HEK293 (cell line): ENCODE measurements around the gene CDC37L1.

Source experiments
- FEZF1 ChIP-seq: fragments of 450-650 bp; formaldehyde crosslinking; IDR thresholded peaks from 2 replicates; pipeline ENCODE4 v1.5.1; 2016; ENCODE audit warnings: missing biosample characterization, missing genetic modification characterization
- GFI1B ChIP-seq: fragments of 450-650 bp; formaldehyde crosslinking; IDR thresholded peaks from 2 replicates; pipeline ENCODE4 v1.5.1; 2016; ENCODE audit warnings: missing biosample characterization, missing genetic modification characterization
- HOXC10 ChIP-seq: sonication (generic); formaldehyde crosslinking; IDR thresholded peaks from 2 replicates; pipeline ENCODE4 v1.8.1; 2023; ENCODE audit warnings: mild to moderate bottlenecking, missing genetic modification reagents
- HOXD13 ChIP-seq: sonication (generic); formaldehyde crosslinking; IDR thresholded peaks from 2 replicates; pipeline ENCODE4 v1.8.0; 2022; ENCODE audit warnings: missing genetic modification reagents, borderline replicate concordance
- RBAK ChIP-seq: fragments of 450-650 bp; formaldehyde crosslinking; IDR thresholded peaks from 2 replicates; pipeline ENCODE4 v1.5.1; 2016; ENCODE audit warnings: missing biosample characterization, missing genetic modification characterization
- TCF7L2 ChIP-seq: IDR thresholded peaks from 2 replicates; pipeline ENCODE4 v1.6.1; 2011; ENCODE audit warnings: low read depth, mild to moderate bottlenecking, inconsistent platforms, low read length, moderate library complexity, borderline replicate concordance
- ZBTB44 ChIP-seq: fragments of 450-650 bp; IDR thresholded peaks from 2 replicates; pipeline ENCODE4 v1.5.1; 2018; ENCODE audit warnings: missing biosample characterization, mild to moderate bottlenecking, missing genetic modification characterization
- ZFHX2 ChIP-seq: fragments of 450-650 bp; formaldehyde crosslinking; conservative IDR thresholded peaks from 2 replicates; pipeline ENCODE4 v1.5.1; 2016; ENCODE audit warnings: missing biosample characterization, missing genetic modification characterization
- ZFP3 ChIP-seq: fragments of 450-650 bp; formaldehyde crosslinking; IDR thresholded peaks from 2 replicates; pipeline ENCODE4 v1.5.1; 2016; ENCODE audit warnings: low read depth, missing biosample characterization, missing genetic modification characterization
- ZFP41 ChIP-seq: fragments of 450-650 bp; formaldehyde crosslinking; IDR thresholded peaks from 2 replicates; pipeline ENCODE4 v1.5.1; 2016; ENCODE audit warnings: missing biosample characterization, missing genetic modification characterization, borderline replicate concordance
- ZNF10 ChIP-seq: fragments of 450-650 bp; formaldehyde crosslinking; IDR thresholded peaks from 2 replicates; pipeline ENCODE4 v1.5.1; 2017; ENCODE audit warnings: missing biosample characterization, missing genetic modification characterization
- ZNF146 ChIP-seq: fragments of 450-650 bp; formaldehyde crosslinking; IDR thresholded peaks from 2 replicates; pipeline ENCODE4 v1.5.1; 2016; ENCODE audit warnings: missing biosample characterization, missing genetic modification characterization
- ZNF169 ChIP-seq: fragments of 450-650 bp; formaldehyde crosslinking; IDR thresholded peaks from 2 replicates; pipeline ENCODE4 v1.5.1; 2016; ENCODE audit warnings: missing biosample characterization, missing genetic modification characterization
- ZNF2 ChIP-seq: fragments of 450-650 bp; formaldehyde crosslinking; IDR thresholded peaks from 2 replicates; pipeline ENCODE4 v1.5.1; 2016; ENCODE audit warnings: missing biosample characterization, missing genetic modification characterization
- ZNF280D ChIP-seq: fragments of 450-650 bp; formaldehyde crosslinking; IDR thresholded peaks from 2 replicates; pipeline ENCODE4 v1.5.1; 2016; ENCODE audit warnings: missing biosample characterization, missing genetic modification characterization
- ZNF426 ChIP-seq: fragments of 450-650 bp; formaldehyde crosslinking; IDR thresholded peaks from 2 replicates; pipeline ENCODE4 v1.5.1; 2017; ENCODE audit warnings: missing biosample characterization, missing genetic modification characterization, mild to moderate bottlenecking, inconsistent platforms, moderate library complexity
- ZNF48 ChIP-seq: fragments of 450-650 bp; formaldehyde crosslinking; IDR thresholded peaks from 2 replicates; pipeline ENCODE4 v1.5.1; 2016; ENCODE audit warnings: missing biosample characterization, missing genetic modification characterization
- ZNF488 ChIP-seq: fragments of 450-650 bp; formaldehyde crosslinking; IDR thresholded peaks from 2 replicates; pipeline ENCODE4 v1.5.1; 2016; ENCODE audit warnings: missing biosample characterization, missing genetic modification characterization
- ZNF501 ChIP-seq: fragments of 450-650 bp; formaldehyde crosslinking; IDR thresholded peaks from 2 replicates; pipeline ENCODE4 v1.5.1; 2016; ENCODE audit warnings: missing biosample characterization, missing genetic modification characterization
- ZNF530 ChIP-seq: fragments of 450-650 bp; formaldehyde crosslinking; IDR thresholded peaks from 2 replicates; pipeline ENCODE4 v1.5.1; 2016; ENCODE audit warnings: low read depth, missing biosample characterization, missing genetic modification characterization
- ZNF621 ChIP-seq: fragments of 450-650 bp; formaldehyde crosslinking; IDR thresholded peaks from 2 replicates; pipeline ENCODE4 v1.5.1; 2017; ENCODE audit warnings: missing biosample characterization, missing genetic modification characterization
- ZNF645 ChIP-seq: fragments of 450-650 bp; formaldehyde crosslinking; IDR thresholded peaks from 2 replicates; pipeline ENCODE4; 2016; ENCODE audit warnings: missing biosample characterization, missing genetic modification characterization
- ZNF701 ChIP-seq: fragments of 450-650 bp; formaldehyde crosslinking; IDR thresholded peaks from 2 replicates; pipeline ENCODE4 v1.5.1; 2016; ENCODE audit warnings: missing biosample characterization, missing genetic modification characterization
- ZNF791 ChIP-seq: fragments of 450-650 bp; formaldehyde crosslinking; IDR thresholded peaks from 2 replicates; pipeline ENCODE4 v1.5.1; 2016; ENCODE audit warnings: missing biosample characterization, missing genetic modification characterization
- ZXDB ChIP-seq: fragments of 450-650 bp; formaldehyde crosslinking; IDR thresholded peaks from 2 replicates; pipeline ENCODE4 v1.5.1; 2016; ENCODE audit warnings: missing biosample characterization, missing genetic modification characterization
- TF ChIP-seq, protein P1 (sequence below): fragments of 450-650 bp; formaldehyde crosslinking; IDR thresholded peaks from 2 replicates; pipeline ENCODE4 v1.5.1; 2016; ENCODE audit warnings: missing biosample characterization, missing genetic modification characterization
- TF ChIP-seq, protein P2 (sequence below): fragments of 450-650 bp; formaldehyde crosslinking; IDR thresholded peaks from 2 replicates; pipeline ENCODE4 v1.5.1; 2016; ENCODE audit warnings: missing biosample characterization, missing genetic modification characterization, borderline replicate concordance
- TF ChIP-seq, protein P3 (sequence below): fragments of 450-650 bp; formaldehyde crosslinking; IDR thresholded peaks from 2 replicates; pipeline ENCODE4 v1.5.1; 2016; ENCODE audit warnings: missing biosample characterization, missing genetic modification characterization, low read depth
- TF ChIP-seq, protein P4 (sequence below): fragments of 450-650 bp; formaldehyde crosslinking; IDR thresholded peaks from 2 replicates; pipeline ENCODE4 v1.5.1; 2016; ENCODE audit warnings: missing biosample characterization, missing genetic modification characterization

CDC37L1 gene

DNA sequence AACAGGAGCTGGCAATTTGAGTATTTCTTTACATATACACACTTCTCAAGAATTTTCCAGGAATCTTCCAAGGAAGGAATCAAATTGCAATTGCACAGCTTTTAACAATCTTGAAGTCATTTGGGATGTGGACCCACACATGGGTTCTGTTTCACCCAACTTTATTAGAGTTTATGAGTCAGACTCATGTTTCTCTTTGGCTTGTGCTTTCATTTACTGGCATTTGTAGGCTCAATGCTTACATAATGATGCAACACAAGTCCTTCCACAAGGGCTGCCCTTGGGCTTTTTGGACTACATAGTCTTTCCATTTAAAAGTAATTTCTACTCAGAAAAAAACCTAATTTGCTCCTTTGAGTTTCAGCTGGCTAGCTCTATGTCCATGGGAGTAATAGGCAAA lies 4.6 kb upstream of the CDC37L1 start (continued):
- TF ChIP-seq ZXDB (tag by site-specific recombination) (no peak), GFI1B (no peak), HOXC10 (no peak), ZNF2 (no peak), RBAK (tag by site-specific recombination) (no peak), ZNF48 (tag by site-specific recombination) (no peak), ZNF169 (tag by site-specific recombination) (no peak), ZNF645 (tag by site-specific recombination) (no peak), ZNF621 (tag by site-specific recombination) (no peak), ZFP3 (no peak), ZNF701 (tag by site-specific recombination) (no peak), ZNF488 (tag by site-specific recombination) (no peak), ZNF146 (tag by site-specific recombination) (no peak), ZNF501 (tag by site-specific recombination) (no peak), ZBTB44 (tag by site-specific recombination) (0 out of 2 replicates have a peak, but pooled peaks have one; percentile 34), ZNF280D (tag by site-specific recombination) (no peak), FEZF1 (no peak), ZFHX2 (tag by site-specific recombination) (no peak), ZNF530 (tag by site-specific recombination) (no peak), HOXD13 (CRISPR knock-in tag) (no peak), ZNF791 (tag by site-specific recombination) (no peak), ZNF426 (tag by site-specific recombination) (no peak), ZNF10 (no peak), TCF7L2 (no peak), ZFP41 (no peak)
- TF ChIP-seq, protein P1, sequence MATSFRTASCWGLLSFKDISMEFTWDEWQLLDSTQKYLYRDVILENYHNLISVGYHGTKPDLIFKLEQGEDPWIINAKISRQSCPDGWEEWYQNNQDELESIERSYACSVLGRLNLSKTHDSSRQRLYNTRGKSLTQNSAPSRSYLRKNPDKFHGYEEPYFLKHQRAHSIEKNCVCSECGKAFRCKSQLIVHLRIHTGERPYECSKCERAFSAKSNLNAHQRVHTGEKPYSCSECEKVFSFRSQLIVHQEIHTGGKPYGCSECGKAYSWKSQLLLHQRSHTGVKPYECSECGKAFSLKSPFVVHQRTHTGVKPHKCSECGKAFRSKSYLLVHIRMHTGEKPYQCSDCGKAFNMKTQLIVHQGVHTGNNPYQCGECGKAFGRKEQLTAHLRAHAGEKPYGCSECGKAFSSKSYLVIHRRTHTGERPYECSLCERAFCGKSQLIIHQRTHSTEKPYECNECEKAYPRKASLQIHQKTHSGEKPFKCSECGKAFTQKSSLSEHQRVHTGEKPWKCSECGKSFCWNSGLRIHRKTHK (tag by site-specific recombination) = no peak
- TF ChIP-seq, protein P2, sequence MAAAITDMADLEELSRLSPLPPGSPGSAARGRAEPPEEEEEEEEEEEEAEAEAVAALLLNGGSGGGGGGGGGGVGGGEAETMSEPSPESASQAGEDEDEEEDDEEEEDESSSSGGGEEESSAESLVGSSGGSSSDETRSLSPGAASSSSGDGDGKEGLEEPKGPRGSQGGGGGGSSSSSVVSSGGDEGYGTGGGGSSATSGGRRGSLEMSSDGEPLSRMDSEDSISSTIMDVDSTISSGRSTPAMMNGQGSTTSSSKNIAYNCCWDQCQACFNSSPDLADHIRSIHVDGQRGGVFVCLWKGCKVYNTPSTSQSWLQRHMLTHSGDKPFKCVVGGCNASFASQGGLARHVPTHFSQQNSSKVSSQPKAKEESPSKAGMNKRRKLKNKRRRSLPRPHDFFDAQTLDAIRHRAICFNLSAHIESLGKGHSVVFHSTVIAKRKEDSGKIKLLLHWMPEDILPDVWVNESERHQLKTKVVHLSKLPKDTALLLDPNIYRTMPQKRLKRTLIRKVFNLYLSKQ = no peak
- TF ChIP-seq, protein P3, sequence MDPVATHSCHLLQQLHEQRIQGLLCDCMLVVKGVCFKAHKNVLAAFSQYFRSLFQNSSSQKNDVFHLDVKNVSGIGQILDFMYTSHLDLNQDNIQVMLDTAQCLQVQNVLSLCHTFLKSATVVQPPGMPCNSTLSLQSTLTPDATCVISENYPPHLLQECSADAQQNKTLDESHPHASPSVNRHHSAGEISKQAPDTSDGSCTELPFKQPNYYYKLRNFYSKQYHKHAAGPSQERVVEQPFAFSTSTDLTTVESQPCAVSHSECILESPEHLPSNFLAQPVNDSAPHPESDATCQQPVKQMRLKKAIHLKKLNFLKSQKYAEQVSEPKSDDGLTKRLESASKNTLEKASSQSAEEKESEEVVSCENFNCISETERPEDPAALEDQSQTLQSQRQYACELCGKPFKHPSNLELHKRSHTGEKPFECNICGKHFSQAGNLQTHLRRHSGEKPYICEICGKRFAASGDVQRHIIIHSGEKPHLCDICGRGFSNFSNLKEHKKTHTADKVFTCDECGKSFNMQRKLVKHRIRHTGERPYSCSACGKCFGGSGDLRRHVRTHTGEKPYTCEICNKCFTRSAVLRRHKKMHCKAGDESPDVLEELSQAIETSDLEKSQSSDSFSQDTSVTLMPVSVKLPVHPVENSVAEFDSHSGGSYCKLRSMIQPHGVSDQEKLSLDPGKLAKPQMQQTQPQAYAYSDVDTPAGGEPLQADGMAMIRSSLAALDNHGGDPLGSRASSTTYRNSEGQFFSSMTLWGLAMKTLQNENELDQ = no peak
- TF ChIP-seq, protein P4, sequence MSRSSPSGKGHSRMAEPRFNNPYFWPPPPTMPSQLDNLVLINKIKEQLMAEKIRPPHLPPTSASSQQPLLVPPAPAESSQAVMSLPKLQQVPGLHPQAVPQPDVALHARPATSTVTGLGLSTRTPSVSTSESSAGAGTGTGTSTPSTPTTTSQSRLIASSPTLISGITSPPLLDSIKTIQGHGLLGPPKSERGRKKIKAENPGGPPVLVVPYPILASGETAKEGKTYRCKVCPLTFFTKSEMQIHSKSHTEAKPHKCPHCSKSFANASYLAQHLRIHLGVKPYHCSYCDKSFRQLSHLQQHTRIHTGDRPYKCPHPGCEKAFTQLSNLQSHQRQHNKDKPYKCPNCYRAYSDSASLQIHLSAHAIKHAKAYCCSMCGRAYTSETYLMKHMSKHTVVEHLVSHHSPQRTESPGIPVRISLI (tag by site-specific recombination) = no peak
